ENCODE measurements around the gene NDUFB4.

DNA sequence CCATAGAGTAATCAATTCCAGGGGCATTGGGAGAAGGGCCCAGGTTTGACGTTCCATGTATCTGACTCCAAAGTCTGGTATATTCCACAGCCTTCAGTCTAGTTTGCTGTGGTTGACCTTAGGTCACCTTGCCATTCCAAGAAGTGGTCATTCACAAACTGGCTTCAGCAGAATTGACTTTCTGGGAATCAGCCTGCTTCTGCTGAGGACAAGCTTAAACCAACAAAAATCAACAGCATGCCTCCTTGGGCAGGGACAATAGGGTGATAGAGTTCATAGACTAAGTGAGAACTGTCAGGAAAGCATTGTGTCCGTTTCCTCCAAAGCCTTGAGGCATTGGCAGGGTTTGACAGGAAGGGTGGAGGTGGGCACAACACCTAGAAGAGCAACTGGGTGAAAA lies 24.1 kb upstream of the NDUFB4 start:
- TF ChIP-seq CTCF (IDR thresholded peaks at IDR 0.05): no peak
- TF ChIP-seq POLR2A (IDR thresholded peaks at IDR 0.05): no peak
